HG02840 (cell line): ENCODE results near the gene MC1R.
"Not testable (repeated sequence)": the region's sequence is repeated elsewhere in the genome, so short reads cannot be mapped to it uniquely, and the experiment has no call there.

Experiments
- ATAC-seq: cut with Tn5 transposase; IDR thresholded peaks from one replicate; pipeline ENCODE4 v1.9.1; 2021; ENCODE audit warnings: mild to moderate bottlenecking, moderate library complexity, moderate number of reproducible peaks; ENCODE audit not compliant: unreplicated experiment, low FRiP score

The MC1R gene

GRCh38 chr16:89956505-89957215, 38.0 kb downstream of the MC1R start:
- no peak for ATAC-seq

GRCh38 chr16:89957216-89957785, 38.6 kb downstream of the MC1R start:
- ATAC-seq: no peak

GRCh38 chr16:89958068-89958467, 39.4 kb downstream of the MC1R start:
- ATAC-seq: no peak

GRCh38 chr16:89958596-89958995, 39.9 kb downstream of the MC1R start:
- no peak for ATAC-seq

GRCh38 chr16:89960966-89961365, 42.3 kb downstream of the MC1R start:
- ATAC-seq: no peak

- ATAC-seq: no peak
Measured at GRCh38 chr16:89961920-89962319, 43.3 kb downstream of the MC1R start.

- no peak for ATAC-seq
Measured at GRCh38 chr16:89962754-89963498, 44.3 kb downstream of the MC1R start.

GRCh38 chr16:89964201-89964600, 45.5 kb downstream of the MC1R start:
- no peak for ATAC-seq

GRCh38 chr16:89965447-89966225, 47.0 kb downstream of the MC1R start:
- ATAC-seq: no peak

GRCh38 chr16:89966756-89967155, 48.1 kb downstream of the MC1R start:
- no peak for ATAC-seq

- ATAC-seq: not testable (repeated sequence)
Measured at GRCh38 chr16:89967436-89967835, 48.8 kb downstream of the MC1R start.

- ATAC-seq: not testable (repeated sequence)
Measured at GRCh38 chr16:89968074-89968473, 49.4 kb downstream of the MC1R start.

- ATAC-seq: no peak
Measured at GRCh38 chr16:89969741-89970410, 51.2 kb downstream of the MC1R start.
